ENCODE data around the gene CALHM3. TPM values are rescaled to one million over a fixed set of nuclear protein-coding genes. Genes with fewer than 3 reads are reported as not detected.
A peak's percentile ranks its signal among the peaks of the same experiment; 100 is the strongest.

CALHM3 gene
- total RNA-seq, 1 donor from 2014 or later, result not detected

DNA sequence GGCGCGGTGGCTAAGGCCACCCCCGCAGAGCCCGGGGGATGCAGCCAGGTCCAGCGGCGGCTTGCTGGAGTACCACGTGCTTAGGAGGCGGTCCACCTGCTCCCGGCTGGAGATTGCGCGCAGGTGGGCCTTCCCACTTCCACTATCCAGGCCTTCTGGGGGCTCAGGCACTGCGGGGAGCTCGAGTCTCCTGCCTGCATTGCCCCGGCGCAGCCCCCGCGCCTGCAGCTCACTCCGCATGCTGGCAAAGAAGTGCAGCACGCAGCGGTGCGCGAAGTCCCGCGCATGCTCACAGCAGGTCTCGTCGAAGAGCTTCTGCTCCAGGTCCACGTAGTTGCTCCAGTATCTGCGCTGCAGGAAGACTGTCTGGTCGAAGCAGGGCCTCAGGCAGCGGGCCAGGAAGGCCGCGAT lies 5.8 kb downstream of the CALHM3 start:
- no peak for TF ChIP-seq EZH2 (IDR thresholded peaks at IDR 0.05; ENCODE audit: insufficient read depth, low read length)
- TF ChIP-seq CTCF (IDR thresholded peaks at IDR 0.05; ENCODE audit: insufficient read depth, low read depth, low read length), result no peak
- Histone ChIP-seq H3K9ac (ENCODE audit: low read length) (no peak overlapping the region), H3K4me3 (ENCODE audit: insufficient read depth, low read depth, low read length) (no peak overlapping the region), H3K9me3 (ENCODE audit: insufficient read depth, low read depth, low read length) (no peaks in the 10 kb centered on the region), H3K79me2 (ENCODE audit: insufficient read depth, low read length) (no peaks in the 10 kb centered on the region), H2AFZ (ENCODE audit: low read depth, low read length) (peak overlapping the region; percentile 47), H3K27ac (ENCODE audit: low read depth, low read length) (no peak overlapping the region), H3K4me1 (ENCODE audit: insufficient read depth, low read length) (no peaks in the 10 kb centered on the region), H3K36me3 (ENCODE audit: insufficient read depth, low read length) (no peaks in the 10 kb centered on the region), H4K20me1 (ENCODE audit: insufficient read depth, low read length) (no peaks in the 10 kb centered on the region), H3K4me2 (ENCODE audit: low read length) (peak overlapping the region; percentile 11), H3K27me3 (ENCODE audit: insufficient read depth, low read length) (peaks cover 30% of the 10 kb centered on the region)
- Mint-ChIP-seq H3K4me1 (ENCODE audit: low read depth, unreplicated experiment) (peaks cover 4% of the 10 kb centered on the region), H3K27me3 (ENCODE audit: low read depth, unreplicated experiment) (peaks cover 9% of the 10 kb centered on the region), H3K4me3 (ENCODE audit: unreplicated experiment) (no peak overlapping the region), H3K9me3 (ENCODE audit: unreplicated experiment) (peaks cover 2% of the 10 kb centered on the region), H3K27ac (ENCODE audit: unreplicated experiment) (no peak overlapping the region), H3K36me3 (ENCODE audit: low read depth, unreplicated experiment) (no peaks in the 10 kb centered on the region)
- DNase-seq (ENCODE audit: low read depth) (no peak), FAIRE-seq (no peak)

DNA sequence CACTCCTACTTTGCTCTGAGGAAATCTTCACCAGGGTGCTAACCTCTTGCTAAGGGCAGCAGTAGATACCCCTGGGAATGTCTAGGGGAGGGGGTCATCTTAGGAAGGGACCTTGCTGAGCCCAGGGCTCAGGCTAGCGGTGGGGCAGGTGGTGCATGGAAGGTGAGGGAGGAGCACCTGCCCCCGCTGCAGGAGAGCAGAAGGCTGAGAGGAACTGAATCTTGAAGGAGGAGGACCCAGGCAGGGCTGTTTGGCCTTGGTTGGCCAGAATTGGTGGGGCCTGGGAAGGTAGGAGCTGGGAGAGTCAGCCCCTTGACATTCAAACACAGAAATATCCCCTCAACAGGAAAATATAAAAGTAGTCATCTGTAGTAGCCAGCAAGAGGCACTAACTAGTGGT lies 7.0 kb downstream of the CALHM3 start:
- Histone ChIP-seq H3K4me1 (ENCODE audit: insufficient read depth, low read length) (no peaks in the 10 kb centered on the region), H3K4me2 (ENCODE audit: low read length) (no peak overlapping the region), H3K27me3 (ENCODE audit: insufficient read depth, low read length) (peaks cover 31% of the 10 kb centered on the region), H3K9me3 (ENCODE audit: insufficient read depth, low read depth, low read length) (no peaks in the 10 kb centered on the region), H3K4me3 (ENCODE audit: insufficient read depth, low read depth, low read length) (no peak overlapping the region), H4K20me1 (ENCODE audit: insufficient read depth, low read length) (no peaks in the 10 kb centered on the region), H3K79me2 (ENCODE audit: insufficient read depth, low read length) (no peaks in the 10 kb centered on the region), H3K9ac (ENCODE audit: low read length) (no peak overlapping the region), H3K27ac (ENCODE audit: low read depth, low read length) (no peak overlapping the region), H3K36me3 (ENCODE audit: insufficient read depth, low read length) (no peaks in the 10 kb centered on the region), H2AFZ (ENCODE audit: low read depth, low read length) (no peak overlapping the region)
- Mint-ChIP-seq H3K9me3 (ENCODE audit: unreplicated experiment) (peaks cover 2% of the 10 kb centered on the region), H3K4me3 (ENCODE audit: unreplicated experiment) (no peak overlapping the region), H3K27ac (ENCODE audit: unreplicated experiment) (no peak overlapping the region), H3K36me3 (ENCODE audit: low read depth, unreplicated experiment) (no peaks in the 10 kb centered on the region), H3K27me3 (ENCODE audit: low read depth, unreplicated experiment) (peaks cover 8% of the 10 kb centered on the region), H3K4me1 (ENCODE audit: low read depth, unreplicated experiment) (peaks cover 11% of the 10 kb centered on the region)
- FAIRE-seq (no peak), DNase-seq (ENCODE audit: low read depth) (no peak)
- TF ChIP-seq CTCF (IDR thresholded peaks at IDR 0.05; ENCODE audit: insufficient read depth, low read depth, low read length), result no peak
- no peak for TF ChIP-seq EZH2 (IDR thresholded peaks at IDR 0.05; ENCODE audit: insufficient read depth, low read length)

DNA sequence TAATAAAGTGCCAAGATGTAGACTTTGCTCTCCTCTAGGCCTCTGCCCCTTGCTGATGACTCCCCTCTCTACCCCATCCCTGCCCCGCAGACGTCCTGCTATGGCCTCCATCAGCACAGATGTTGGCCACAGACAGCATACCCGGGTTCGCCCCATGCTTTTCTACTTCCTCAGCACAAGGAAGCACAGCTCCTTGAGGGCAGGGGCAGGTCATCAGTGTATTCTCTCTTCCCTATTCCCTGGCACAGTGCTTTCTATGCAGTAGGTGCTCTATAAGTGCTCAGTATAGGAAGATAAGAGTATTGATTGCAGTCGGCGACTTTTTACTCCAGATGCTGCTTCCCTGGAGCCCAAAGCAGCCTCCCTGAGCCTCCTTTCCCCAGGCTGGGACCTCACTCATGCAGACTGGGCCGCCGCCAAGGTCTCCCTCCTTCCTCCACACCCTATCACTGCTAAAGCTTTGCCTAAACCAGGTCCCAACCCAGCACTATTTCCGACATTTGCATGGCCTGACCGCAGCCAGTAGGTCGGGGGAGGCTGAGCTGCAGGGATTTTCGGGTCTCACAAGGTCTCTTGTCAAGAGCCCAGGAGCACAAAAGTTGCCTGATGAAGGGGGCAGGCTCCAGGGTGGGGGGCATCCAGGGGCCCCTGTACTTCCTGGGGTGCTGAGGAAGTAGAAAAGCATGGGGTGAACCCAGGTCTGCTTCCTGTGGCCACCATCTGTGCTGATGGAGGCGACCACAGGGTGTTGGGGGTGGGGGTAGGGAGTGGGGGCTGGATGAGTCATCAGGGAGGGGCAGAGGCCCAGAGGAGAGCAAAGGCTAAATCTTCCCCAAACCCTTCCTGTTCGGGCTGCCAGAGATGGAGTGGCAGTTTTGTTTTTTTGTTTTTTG lies 8.0 kb downstream of the CALHM3 start:
- H4K20me1 ChIP-seq (ENCODE audit: insufficient read depth, low read length), result no peaks in the 10 kb centered on the region
- H3K36me3 ChIP-seq (ENCODE audit: insufficient read depth, low read length), result no peaks in the 10 kb centered on the region
- Mint-ChIP-seq H3K9me3 (ENCODE audit: unreplicated experiment) (peaks cover 2% of the 10 kb centered on the region), H3K4me1 (ENCODE audit: low read depth, unreplicated experiment) (peaks cover 17% of the 10 kb centered on the region), H3K4me3 (ENCODE audit: unreplicated experiment) (no peak overlapping the region), H3K27me3 (ENCODE audit: low read depth, unreplicated experiment) (peaks cover 5% of the 10 kb centered on the region), H3K27ac (ENCODE audit: unreplicated experiment) (peak overlapping the region; percentile 71), H3K36me3 (ENCODE audit: low read depth, unreplicated experiment) (no peaks in the 10 kb centered on the region)
- DNase-seq (ENCODE audit: low read depth) (no peak), FAIRE-seq (no peak)
- H3K9me3 ChIP-seq (ENCODE audit: insufficient read depth, low read depth, low read length), result no peaks in the 10 kb centered on the region
- no peak overlapping the region for H3K4me2 ChIP-seq (ENCODE audit: low read length)
- H2AFZ ChIP-seq (ENCODE audit: low read depth, low read length), result no peak overlapping the region
- H3K4me3 ChIP-seq (ENCODE audit: insufficient read depth, low read depth, low read length), result no peak overlapping the region
- no peak overlapping the region for H3K9ac ChIP-seq (ENCODE audit: low read length)
- H3K27me3 ChIP-seq (ENCODE audit: insufficient read depth, low read length), result peaks cover 26% of the 10 kb centered on the region
- H3K79me2 ChIP-seq (ENCODE audit: insufficient read depth, low read length), result no peaks in the 10 kb centered on the region
- H3K4me1 ChIP-seq (ENCODE audit: insufficient read depth, low read length), result no peaks in the 10 kb centered on the region
- TF ChIP-seq EZH2 (IDR thresholded peaks at IDR 0.05; ENCODE audit: insufficient read depth, low read length), result no peak
- TF ChIP-seq CTCF (IDR thresholded peaks at IDR 0.05; ENCODE audit: insufficient read depth, low read depth, low read length), result no peak
- H3K27ac ChIP-seq (ENCODE audit: low read depth, low read length), result no peak overlapping the region
